ENCODE results near the gene CARMIL1. TPM values are rescaled to one million over a fixed set of nuclear protein-coding genes. Genes with fewer than 3 reads are reported as not detected.

Gene CARMIL1
- total and polyA plus RNA-seq, 10 donors, result 3.7 to 34.8 (median 9.3) TPM

- Histone ChIP-seq H3K4me1 (no peaks in the 10 kb centered on the region), H3K36me3 (no peaks in the 10 kb centered on the region), H3K27me3 (replicated peaks in 1 of 7) (no peaks in the 10 kb centered on the region), H3K4me3 (no peak overlapping the region), H3K9me3 (no peaks in the 10 kb centered on the region), H3K27ac (no peak overlapping the region)
- intact Hi-C loops (cut with DNase I; ENCODE audit: low total_unique reads), result no loop called here
- no peak for DNase-seq
- TF ChIP-seq CTCF (IDR thresholded peaks at IDR 0.05 in 8 of 11, conservative IDR thresholded peaks at IDR 0.05 in 3 of 11) (no peak), POLR2A (IDR thresholded peaks at IDR 0.05) (no peak), POLR2AphosphoS5 (IDR thresholded peaks at IDR 0.05) (no peak)
Observed at GRCh38 chr6:25564943-25565342, 285.8 kb downstream of the CARMIL1 start.

- TF ChIP-seq POLR2A (IDR thresholded peaks at IDR 0.05) (no peak), CTCF (IDR thresholded peaks at IDR 0.05 in 8 of 11, conservative IDR thresholded peaks at IDR 0.05 in 3 of 11) (no peak), POLR2AphosphoS5 (IDR thresholded peaks at IDR 0.05) (no peak)
- no peak overlapping the region for H3K27ac ChIP-seq
- intact Hi-C loops (cut with DNase I; ENCODE audit: low total_unique reads), result no loop called here
- H3K9me3 ChIP-seq, result no peaks in the 10 kb centered on the region
- no peak for DNase-seq
- 54 to 72% (median 62%) methylated on average over 2 of the region's 2 CpGs for WGBS, 5 donors
- no peak overlapping the region for H3K4me3 ChIP-seq
- H3K27me3 ChIP-seq (replicated peaks in 1 of 7), result no peaks in the 10 kb centered on the region
- no peaks in the 10 kb centered on the region for H3K4me1 ChIP-seq
- no peaks in the 10 kb centered on the region for H3K36me3 ChIP-seq
Observed at GRCh38 chr6:25570578-25570977, 291.4 kb downstream of the CARMIL1 start.

DNA sequence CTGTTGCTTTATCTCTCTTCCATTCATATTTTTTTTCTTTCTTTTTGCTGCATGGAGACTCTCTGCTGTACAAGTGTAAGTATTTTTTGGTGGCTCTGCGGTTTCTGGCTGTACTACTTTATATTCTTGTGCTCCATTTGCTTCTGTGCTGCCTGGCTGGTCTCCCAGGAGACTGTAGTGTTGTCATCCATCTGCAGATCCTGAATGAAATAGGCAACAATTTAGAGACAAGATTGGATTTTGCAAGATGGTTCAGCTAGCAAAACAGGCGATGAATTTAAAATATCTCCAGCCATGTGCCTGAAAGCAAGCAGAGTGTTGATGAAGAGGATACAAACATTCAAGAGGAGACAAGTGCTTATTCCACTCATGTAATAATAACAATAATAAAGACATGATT is 297.7 kb downstream of the CARMIL1 start:
- peaks cover 0 to 10% (median 2%) of the 10 kb centered on the region in 6 donors for H3K4me1 ChIP-seq
- no peak overlapping the region for H3K4me3 ChIP-seq
- intact Hi-C loops (cut with DNase I; ENCODE audit: low total_unique reads), result no loop called here
- DNase-seq, result no peak
- H3K27me3 ChIP-seq (replicated peaks in 1 of 7), result no peaks in the 10 kb centered on the region
- TF ChIP-seq POLR2A (IDR thresholded peaks at IDR 0.05) (no peak), CTCF (IDR thresholded peaks at IDR 0.05 in 8 of 11, conservative IDR thresholded peaks at IDR 0.05 in 3 of 11) (no peak), POLR2AphosphoS5 (IDR thresholded peaks at IDR 0.05) (no peak)
- H3K9me3 ChIP-seq, result no peaks in the 10 kb centered on the region
- no peak overlapping the region for H3K27ac ChIP-seq
- peaks cover 0 to 8% (median 0%) of the 10 kb centered on the region in 6 donors for H3K36me3 ChIP-seq
- WGBS, 5 donors, result 92 to 97% (median 95%) methylated on average over 2 of the region's 2 CpGs

DNA sequence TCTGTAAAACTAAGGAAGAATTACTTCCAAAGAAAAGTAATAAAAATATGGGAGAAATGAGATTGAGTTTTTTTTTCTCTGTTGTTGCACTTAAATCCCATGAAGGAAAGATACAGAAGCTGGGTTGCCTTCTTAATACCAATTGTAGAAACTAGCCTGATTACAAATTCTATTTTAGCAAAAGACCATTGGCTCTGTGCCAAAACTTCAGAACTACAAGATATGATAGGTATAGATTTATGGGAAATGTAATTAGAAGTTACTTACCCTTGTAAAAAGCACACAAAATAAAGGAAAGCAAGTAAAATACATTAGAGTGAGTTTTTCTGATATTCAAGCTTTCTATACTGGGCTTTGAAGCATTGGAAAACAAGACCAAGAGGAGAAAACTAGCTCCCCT is 299.4 kb downstream of the CARMIL1 start:
- no peak overlapping the region for H3K27ac ChIP-seq
- peaks cover 0 to 10% (median 2%) of the 10 kb centered on the region in 6 donors for H3K4me1 ChIP-seq
- H3K9me3 ChIP-seq, result no peaks in the 10 kb centered on the region
- no peak overlapping the region for H3K4me3 ChIP-seq
- H3K36me3 ChIP-seq, result peaks cover 0 to 16% (median 0%) of the 10 kb centered on the region in 6 donors
- no peaks in the 10 kb centered on the region for H3K27me3 ChIP-seq (replicated peaks in 1 of 7)
- no peak for DNase-seq
- TF ChIP-seq POLR2A (IDR thresholded peaks at IDR 0.05) (no peak), POLR2AphosphoS5 (IDR thresholded peaks at IDR 0.05) (no peak), CTCF (IDR thresholded peaks at IDR 0.05 in 8 of 11, conservative IDR thresholded peaks at IDR 0.05 in 3 of 11) (no peak)
- intact Hi-C loops (cut with DNase I; ENCODE audit: low total_unique reads), result no loop called here

Measured in spleen (tissue), 11 donors.